Motor neuron (in vitro differentiated cells): ENCODE data around the gene STK24. TPM values are rescaled to one million over a fixed set of nuclear protein-coding genes. Genes with fewer than 3 reads are reported as not detected.

ENCODE experiments used
- ATAC-seq, 8 experiments: fragments of 200-7000 bp; cut with Tn5 transposase; replicated peaks in 6 of 8; 2 replicates each; pipeline ENCODE4 v1.8.0; 2021; ENCODE audit warnings: mild to moderate bottlenecking in 8 of 8, moderate library complexity in 8 of 8
- H3K27ac ChIP-seq, 2 donors: fragments of 250-450 bp; sonication (Bioruptor Pico); 2 replicates each; pipeline ENCODE4 v1.9.0; 2021; ENCODE audit warnings: antibody characterized with exemption in 2 of 2, mild to moderate bottlenecking in 2 of 2, moderate library complexity in 1 of 2
- H3K4me1 ChIP-seq, 2 donors: fragments of 250-450 bp; sonication (Bioruptor Pico); replicated peaks in 1 of 2; 2 replicates each; pipeline ENCODE4 v1.6.1; 2021; ENCODE audit warnings: antibody characterized with exemption in 2 of 2, mild to moderate bottlenecking in 2 of 2, moderate library complexity in 1 of 2
- H3K4me3 ChIP-seq, 5 donors: fragments of 250-450 bp; sonication (Bioruptor Pico); 2 replicates each; pipeline ENCODE4 v1.9.0; 2021; ENCODE audit warnings: antibody characterized with exemption in 5 of 5, mild to moderate bottlenecking in 5 of 5, moderate library complexity in 4 of 5
- WGBS, 10 experiments: fragments of 450-650 bp; shearing (Covaris generic); methylation state at CpG; one replicate each; pipeline ENCODE4 v1.0.0; 2022; 5-methylcytosine and 5-hydroxymethylcytosine counted together
- in situ Hi-C, 9 experiments: fragments of 400-800 bp; cut with MboI; loops; one replicate each; pipeline ENCODE4 v1.15.0; 2021; ENCODE audit warnings: low sequenced_read_pairs in 9 of 9, low pct_unique_long_range_greater_than_20kb in 2 of 9; ENCODE audit not compliant: unreplicated experiment in 9 of 9
- total RNA-seq, 8 experiments: library from RNA; unstranded; fragments of 300-600 nt; gene quantifications; 2 replicates each; pipeline versions ENCODE4 v1.2.3 to v1.2.4, GENCODE V29; 2022

The STK24 gene
- total RNA-seq, 8 experiments from 2014 or later = 25.9 to 60.0 (median 43.5) TPM

GRCh38 chr13:98559169-98559568 lies 17.7 kb downstream of the STK24 start:
- WGBS, 10 experiments = 33 to 100% (median 97%) methylated on average over 1 to 6 of the region's 7 CpGs
- H3K4me1 ChIP-seq = peaks cover 6 to 21% of the 10 kb centered on the region in 2 donors
- H3K4me3 ChIP-seq = no peak overlapping the region
- in situ Hi-C loops = no loop called here
- H3K27ac ChIP-seq = no peak overlapping the region
- ATAC-seq = peak in 1 of 8 experiments; percentile 17

- in situ Hi-C loops = no loop called here
- WGBS, 10 experiments = 61 to 95% (median 83%) methylated on average over 2 to 9 of the region's 10 CpGs
- peak in 5 of 8 experiments; percentile 29 to 74 (median 46) for ATAC-seq
- Histone ChIP-seq H3K27ac (peak overlapping the region in 1 of 2 donors; percentile 17), H3K4me1 (peaks cover 6 to 21% of the 10 kb centered on the region in 2 donors), H3K4me3 (no peak overlapping the region)
Measured at GRCh38 chr13:98557937-98558792, 18.7 kb downstream of the STK24 start.

- peak in 7 of 8 experiments; percentile 15 to 81 (median 57) for ATAC-seq
- Histone ChIP-seq H3K27ac (no peak overlapping the region), H3K4me3 (no peak overlapping the region), H3K4me1 (peaks cover 9 to 21% of the 10 kb centered on the region in 2 donors)
- 44 to 94% (median 78%) methylated on average over 1 to 4 of the region's 10 CpGs; no CpG with 5 or more reads in 5 of the 10 experiments for WGBS, 10 experiments
- in situ Hi-C loops = no loop called here
Measured at GRCh38 chr13:98556968-98557631, 19.8 kb downstream of the STK24 start.

GRCh38 chr13:98556142-98556816 lies 20.6 kb downstream of the STK24 start:
- WGBS, 10 experiments = 33 to 100% (median 87%) methylated on average over 1 to 4 of the region's 8 CpGs; no CpG with 5 or more reads in 2 of the 10 experiments
- ATAC-seq = no peak
- in situ Hi-C loops = no loop called here
- peaks cover 9 to 18% of the 10 kb centered on the region in 2 donors for H3K4me1 ChIP-seq
- no peak overlapping the region for H3K4me3 ChIP-seq
- H3K27ac ChIP-seq = no peak overlapping the region

DNA sequence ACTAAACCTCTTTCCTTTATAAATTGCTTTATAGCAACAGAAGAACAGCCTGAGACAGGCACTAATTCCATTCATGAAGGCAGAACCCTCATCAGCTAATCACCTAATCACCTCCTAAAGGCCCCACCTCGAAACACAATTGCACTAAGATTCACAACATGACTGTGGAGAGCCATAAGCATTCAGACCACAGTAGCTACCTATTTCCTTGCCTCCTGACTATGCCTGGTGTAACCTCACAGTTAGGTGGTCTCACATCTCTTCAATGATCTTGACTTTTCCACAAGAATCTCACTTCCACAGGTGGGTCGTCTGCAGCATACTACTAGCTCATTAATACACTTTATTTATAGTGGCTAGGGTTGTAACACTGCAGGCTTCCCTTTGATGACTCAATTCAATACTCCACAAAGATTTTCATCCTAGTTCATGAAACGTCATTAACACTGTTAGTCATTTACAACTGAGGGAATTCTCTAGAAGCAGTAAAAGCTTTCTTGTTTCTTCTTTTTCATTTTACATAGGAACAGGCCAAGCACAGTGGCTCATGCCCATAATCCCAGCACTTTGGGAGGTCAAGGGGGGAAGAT lies 27.1 kb downstream of the STK24 start:
- H3K4me1 ChIP-seq = peaks cover 6 to 7% of the 10 kb centered on the region in 2 donors
- in situ Hi-C loops = no loop called here
- H3K4me3 ChIP-seq = no peak overlapping the region
- no peak overlapping the region for H3K27ac ChIP-seq
- peak in 1 of 8 experiments; percentile 7 for ATAC-seq
- 56 to 100% (median 82%) methylated on average over 1 to 2 of the region's 3 CpGs; no CpG with 5 or more reads in 3 of the 10 experiments for WGBS, 10 experiments

GRCh38 chr13:98549006-98549727 lies 27.7 kb downstream of the STK24 start:
- no peak overlapping the region for H3K27ac ChIP-seq
- peak in 2 of 8 experiments; percentile 59 to 66 for ATAC-seq
- no peak overlapping the region for H3K4me3 ChIP-seq
- peaks cover 6 to 7% of the 10 kb centered on the region in 2 donors for H3K4me1 ChIP-seq
- 47 to 100% (median 90%) methylated on average over 1 to 7 of the region's 7 CpGs; no CpG with 5 or more reads in 4 of the 10 experiments for WGBS, 10 experiments
- in situ Hi-C loops = no loop called here

- no peak overlapping the region for H3K4me3 ChIP-seq
- H3K27ac ChIP-seq = no peak overlapping the region
- H3K4me1 ChIP-seq = peaks cover 7% of the 10 kb centered on the region in 2 donors
- peak in 4 of 8 experiments; percentile 12 to 47 (median 43) for ATAC-seq
- 36 to 100% (median 80%) methylated on average over 1 to 2 of the region's 3 CpGs; no CpG with 5 or more reads in 7 of the 10 experiments for WGBS, 10 experiments
- in situ Hi-C loops = no loop called here
Measured at GRCh38 chr13:98548230-98548629, 28.7 kb downstream of the STK24 start.

GRCh38 chr13:98547455-98547854 lies 29.5 kb downstream of the STK24 start:
- WGBS, 10 experiments = 83 to 100% (median 90%) methylated on average over 1 to 5 of the region's 5 CpGs; no CpG with 5 or more reads in 3 of the 10 experiments
- in situ Hi-C loops = no loop called here
- Histone ChIP-seq H3K4me3 (no peak overlapping the region), H3K4me1 (peaks cover 6 to 15% of the 10 kb centered on the region in 2 donors), H3K27ac (no peak overlapping the region)
- peak in 1 of 8 experiments; percentile 46 for ATAC-seq

GRCh38 chr13:98546402-98546801 lies 30.5 kb downstream of the STK24 start:
- no peak for ATAC-seq
- H3K27ac ChIP-seq = no peak overlapping the region
- in situ Hi-C loops = no loop called here
- peaks cover 11 to 21% of the 10 kb centered on the region in 2 donors for H3K4me1 ChIP-seq
- 60 to 100% (median 88%) methylated on average over 1 to 5 of the region's 5 CpGs; no CpG with 5 or more reads in 2 of the 10 experiments for WGBS, 10 experiments
- no peak overlapping the region for H3K4me3 ChIP-seq

DNA sequence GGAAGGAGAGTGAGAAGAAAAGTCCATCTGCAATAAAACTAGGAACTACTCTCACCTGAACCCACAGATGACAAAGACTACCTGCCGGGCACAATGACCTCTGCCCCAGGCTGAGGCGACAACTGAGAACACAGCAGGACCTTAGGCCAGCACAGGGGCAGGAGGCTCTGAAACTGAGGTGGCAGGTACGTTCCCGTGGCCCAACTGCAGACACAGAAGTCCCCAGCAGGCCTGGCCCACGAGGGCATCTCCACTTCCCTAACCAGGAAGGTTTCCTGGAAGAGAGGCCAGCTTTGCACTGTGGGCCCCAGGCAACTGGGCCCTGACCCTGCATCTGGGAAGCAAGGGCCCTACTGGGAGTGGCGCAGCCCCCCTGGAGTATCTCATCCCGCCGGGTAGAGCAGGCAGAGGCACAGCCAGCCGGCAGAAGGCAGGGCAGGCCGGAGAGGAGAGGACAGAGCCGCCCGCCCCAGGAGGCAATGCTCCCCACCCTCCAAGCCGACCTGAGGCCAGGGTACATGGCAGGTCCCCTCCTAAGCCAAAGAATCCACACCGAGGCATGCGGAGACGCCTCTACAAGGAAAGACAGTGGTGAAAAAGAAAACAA lies 32.7 kb downstream of the STK24 start:
- H3K4me1 ChIP-seq = peaks cover 12 to 21% of the 10 kb centered on the region in 2 donors
- H3K27ac ChIP-seq = no peak overlapping the region
- 50 to 100% (median 79%) methylated on average over 2 to 6 of the region's 16 CpGs; no CpG with 5 or more reads in 4 of the 10 experiments for WGBS, 10 experiments
- H3K4me3 ChIP-seq = no peak overlapping the region
- in situ Hi-C loops = no loop called here
- no peak for ATAC-seq

GRCh38 chr13:98543378-98544103 lies 33.4 kb downstream of the STK24 start:
- in situ Hi-C loops = no loop called here
- peaks cover 12 to 21% of the 10 kb centered on the region in 2 donors for H3K4me1 ChIP-seq
- no peak for ATAC-seq
- 0 to 92% (median 82%) methylated on average over 1 to 10 of the region's 25 CpGs; no CpG with 5 or more reads in 1 of the 10 experiments for WGBS, 10 experiments
- H3K4me3 ChIP-seq = no peak overlapping the region
- H3K27ac ChIP-seq = no peak overlapping the region
